Kidney capillary endothelial cell (primary cell): ENCODE measurements around the gene PVR.
"Not testable (repeated sequence)": the region's sequence is repeated elsewhere in the genome, so short reads cannot be mapped to it uniquely, and the experiment has no call there.

Experiments
- DNase-seq: peaks from one replicate; pipeline ENCODE4 v3.0.0-alpha.2; 2018; ENCODE audit warnings: low spot score

Gene PVR

GRCh38 chr19:44645407-44646048, 1.8 kb downstream of the PVR start:
- DNase-seq = no peak

GRCh38 chr19:44646049-44646416, 2.3 kb downstream of the PVR start:
- no peak for DNase-seq

- DNase-seq = no peak
Measured at GRCh38 chr19:44647144-44647543, 3.4 kb downstream of the PVR start.

- DNase-seq = peak; percentile 29
Measured at GRCh38 chr19:44648631-44649251, 5.0 kb downstream of the PVR start.

- DNase-seq = no peak
Measured at GRCh38 chr19:44649578-44650145, 6.0 kb downstream of the PVR start.

GRCh38 chr19:44653343-44653742, 9.6 kb downstream of the PVR start:
- no peak for DNase-seq

- no peak for DNase-seq
Measured at GRCh38 chr19:44653977-44654774, 10.5 kb downstream of the PVR start.

- DNase-seq = peak; percentile 65
Measured at GRCh38 chr19:44657211-44657921, 13.7 kb downstream of the PVR start.

- DNase-seq = no peak
Measured at GRCh38 chr19:44658069-44658733, 14.5 kb downstream of the PVR start.

GRCh38 chr19:44660081-44660480, 16.4 kb downstream of the PVR start:
- DNase-seq = no peak

GRCh38 chr19:44661205-44661604, 17.5 kb downstream of the PVR start:
- no peak for DNase-seq

GRCh38 chr19:44661904-44662303, 18.2 kb downstream of the PVR start:
- no peak for DNase-seq

- no peak for DNase-seq
Measured at GRCh38 chr19:44662691-44663385, 19.1 kb downstream of the PVR start.

GRCh38 chr19:44663996-44664395, 20.3 kb downstream of the PVR start:
- no peak for DNase-seq

GRCh38 chr19:44664976-44665375, 21.3 kb downstream of the PVR start:
- no peak for DNase-seq

- no peak for DNase-seq
Measured at GRCh38 chr19:44666852-44667556, 23.3 kb downstream of the PVR start.

- no peak for DNase-seq
Measured at GRCh38 chr19:44668985-44669764, 25.5 kb downstream of the PVR start.

- DNase-seq = not testable (repeated sequence)
Measured at GRCh38 chr19:44670027-44670426, 26.3 kb downstream of the PVR start.

GRCh38 chr19:44671400-44671799, 27.7 kb downstream of the PVR start, which contains the start of gene CEACAM19:
TSS of gene CEACAM19 (plus strand) at chr19:44671482. CDS start at chr19:44671932, 450 bp downstream.
- no peak for DNase-seq
